DMS53 treated with DMSO at 0.1 percent for 48 hours (cell line): ENCODE data around the gene ZDHHC12.
A peak's percentile ranks its signal among the peaks of the same experiment; 100 is the strongest.

ENCODE experiments used
- DNase-seq: peaks from one replicate; lab custom pipeline; 2025; ENCODE audit not compliant: unreplicated experiment; lab: John Stamatoyannopoulos, UW

The ZDHHC12 gene

DNA sequence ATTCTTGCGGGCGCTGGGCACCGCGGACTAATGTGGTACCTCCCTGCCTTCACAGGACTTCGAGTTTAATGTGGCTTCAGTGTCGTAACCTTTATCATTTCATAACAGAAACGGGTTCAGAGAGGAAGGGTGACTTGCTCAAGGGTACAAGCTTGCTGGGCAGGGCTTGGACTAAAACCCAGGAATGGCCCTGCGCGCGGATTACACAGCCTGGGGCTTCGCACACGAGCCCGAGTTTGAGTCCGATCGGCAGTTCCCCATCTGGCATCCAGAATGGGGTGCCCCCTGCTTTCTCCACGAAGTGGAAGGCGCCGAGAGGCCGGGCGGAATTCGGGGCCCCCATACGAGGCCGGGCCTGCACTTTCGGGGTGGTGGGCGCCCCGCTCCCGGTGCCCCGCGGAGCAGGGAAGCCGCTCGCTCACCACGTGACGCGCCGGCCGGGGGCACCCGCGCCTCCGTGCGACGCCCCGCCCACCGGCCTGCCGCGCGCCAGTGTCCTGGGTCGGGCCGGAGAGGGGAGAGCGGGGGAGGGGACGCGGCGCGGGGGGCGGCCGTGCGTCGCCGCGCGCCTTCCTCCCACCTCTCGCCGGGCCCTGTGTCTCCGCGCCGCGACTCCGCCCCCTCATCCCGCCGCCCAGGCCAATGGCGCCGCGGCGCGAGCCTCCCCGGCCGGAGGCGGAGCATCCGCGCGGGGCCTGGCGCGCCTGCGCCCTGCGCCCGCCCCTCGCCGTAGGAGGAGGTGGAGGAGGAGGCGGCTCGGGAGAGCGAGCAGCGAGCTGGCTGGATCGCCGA lies 35.2 kb downstream of the ZDHHC12 start, which contains the start of gene SET:
Gene SET, plus strand, starts transcription at position 722 of the 792 bp plus-strand sequence. CDS start 361 bp downstream, outside the sequence.
- DNase-seq, result peak; percentile 82

DNA sequence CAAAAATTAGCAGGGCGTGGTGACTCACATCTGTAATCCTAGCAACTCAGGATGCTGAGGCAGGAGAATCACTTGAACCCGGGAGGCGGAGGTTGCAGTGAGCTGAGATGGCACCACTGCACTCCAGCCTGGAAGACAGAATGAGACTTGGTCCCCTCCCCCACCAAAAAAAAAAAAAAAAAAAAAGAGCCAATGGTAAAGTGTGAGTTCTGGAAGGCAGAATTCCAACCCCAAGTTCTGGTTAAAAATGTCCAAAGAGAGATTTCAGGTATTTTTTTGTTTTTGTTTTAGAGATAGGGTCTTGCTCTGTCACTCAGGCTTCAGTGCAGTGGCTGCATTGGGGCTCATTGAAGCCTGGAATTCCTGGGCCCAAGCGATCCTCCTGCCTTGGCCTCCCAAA lies 36.5 kb downstream of the ZDHHC12 start:
- DNase-seq, result no peak

DNA sequence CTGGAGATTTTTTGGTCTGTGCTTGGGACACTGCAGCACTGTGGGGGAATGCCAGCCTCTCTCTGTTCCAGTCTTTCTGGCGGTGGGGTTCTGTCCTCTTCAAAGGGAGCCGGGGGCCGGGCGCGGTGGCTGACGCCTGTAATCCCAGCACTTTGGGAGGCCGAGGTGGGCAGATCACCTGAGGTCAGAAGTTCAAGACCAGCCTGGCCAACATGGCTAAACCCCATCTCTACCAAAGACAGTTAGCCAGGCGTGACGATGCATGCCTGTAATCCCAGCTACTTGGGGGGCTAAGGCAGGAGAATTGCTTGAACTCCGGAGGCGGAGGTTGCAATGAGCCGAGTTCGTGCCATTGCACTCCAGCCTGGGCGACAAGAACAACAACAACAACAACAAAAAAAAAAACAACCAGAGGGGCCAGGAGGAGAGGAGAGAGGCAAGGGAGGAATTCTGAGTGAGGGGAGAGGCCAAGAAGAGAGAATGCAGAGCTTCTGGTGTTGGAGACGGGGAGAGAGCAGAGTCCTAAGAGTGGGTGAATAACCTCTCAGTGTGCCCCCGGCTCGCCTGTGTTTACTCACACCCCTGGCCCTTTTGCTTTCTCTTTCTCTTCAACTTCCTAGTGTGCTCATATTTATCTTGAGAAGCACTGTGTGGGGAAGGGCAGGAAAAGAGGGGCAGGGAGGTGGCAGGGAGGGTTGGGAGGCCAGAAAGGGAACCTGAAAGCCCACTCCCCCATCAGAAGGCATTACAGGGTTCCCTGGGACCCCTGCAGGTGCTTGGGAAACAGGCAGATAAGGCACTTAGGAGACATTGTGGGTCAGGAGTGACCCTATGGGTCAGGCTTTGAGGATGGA lies 38.1 kb downstream of the ZDHHC12 start:
- DNase-seq, result no peak

DNA sequence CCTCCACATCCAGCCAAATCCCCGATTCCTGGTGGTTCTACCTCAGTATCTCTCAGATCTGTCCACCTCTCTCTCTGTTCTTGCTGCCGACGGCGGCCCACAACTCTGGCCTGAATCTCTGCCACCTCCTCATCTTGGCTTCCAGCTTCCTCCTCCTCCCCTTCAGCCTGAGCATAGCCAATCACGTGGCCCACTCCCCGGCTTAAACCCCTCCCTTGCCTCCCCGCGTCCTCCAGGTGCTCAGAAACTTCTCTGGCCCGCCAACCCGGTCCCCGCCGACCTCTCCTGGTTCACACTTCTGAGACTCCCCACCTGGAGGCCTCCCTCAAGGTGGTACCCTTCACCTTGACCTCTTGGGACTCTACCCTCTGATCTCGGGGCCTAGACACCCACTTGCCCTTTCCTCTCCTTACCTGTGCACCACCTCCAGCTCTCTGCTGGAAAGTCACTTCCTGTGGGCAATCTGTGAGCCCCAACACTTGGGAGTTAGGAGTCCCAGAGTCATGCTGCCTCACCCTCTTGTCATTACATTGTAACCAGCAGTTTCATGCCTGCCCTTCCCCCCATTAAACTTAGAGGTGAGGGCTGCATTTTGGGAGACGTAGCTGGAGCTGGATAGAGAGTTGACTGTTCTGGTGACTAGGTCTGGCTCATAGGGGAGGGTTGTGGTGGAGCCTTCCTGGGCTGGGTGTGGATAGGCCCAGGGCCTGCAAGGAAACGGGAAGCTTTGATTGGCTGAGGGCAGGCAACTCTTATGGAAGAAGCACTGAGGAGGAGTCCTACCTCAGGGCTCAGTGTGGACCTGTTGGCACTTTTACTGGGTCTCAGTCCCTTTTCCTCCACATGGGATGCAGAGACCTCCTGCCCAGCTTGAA lies 39.4 kb downstream of the ZDHHC12 start:
- DNase-seq, result peak; percentile 88

DNA sequence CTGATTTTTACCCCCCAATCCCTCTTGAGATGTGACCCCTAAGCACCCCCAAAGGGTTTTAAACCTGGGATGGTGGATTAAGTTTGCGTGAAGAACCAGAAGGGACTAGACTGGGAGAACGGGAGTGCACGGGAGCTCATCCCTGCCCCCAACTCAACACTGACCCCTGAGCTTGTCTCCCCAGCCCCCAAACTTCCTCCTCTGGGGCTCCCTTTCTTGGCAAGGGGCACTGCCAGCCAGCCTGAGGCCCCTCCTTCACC lies 39.9 kb downstream of the ZDHHC12 start:
- no peak for DNase-seq

DNA sequence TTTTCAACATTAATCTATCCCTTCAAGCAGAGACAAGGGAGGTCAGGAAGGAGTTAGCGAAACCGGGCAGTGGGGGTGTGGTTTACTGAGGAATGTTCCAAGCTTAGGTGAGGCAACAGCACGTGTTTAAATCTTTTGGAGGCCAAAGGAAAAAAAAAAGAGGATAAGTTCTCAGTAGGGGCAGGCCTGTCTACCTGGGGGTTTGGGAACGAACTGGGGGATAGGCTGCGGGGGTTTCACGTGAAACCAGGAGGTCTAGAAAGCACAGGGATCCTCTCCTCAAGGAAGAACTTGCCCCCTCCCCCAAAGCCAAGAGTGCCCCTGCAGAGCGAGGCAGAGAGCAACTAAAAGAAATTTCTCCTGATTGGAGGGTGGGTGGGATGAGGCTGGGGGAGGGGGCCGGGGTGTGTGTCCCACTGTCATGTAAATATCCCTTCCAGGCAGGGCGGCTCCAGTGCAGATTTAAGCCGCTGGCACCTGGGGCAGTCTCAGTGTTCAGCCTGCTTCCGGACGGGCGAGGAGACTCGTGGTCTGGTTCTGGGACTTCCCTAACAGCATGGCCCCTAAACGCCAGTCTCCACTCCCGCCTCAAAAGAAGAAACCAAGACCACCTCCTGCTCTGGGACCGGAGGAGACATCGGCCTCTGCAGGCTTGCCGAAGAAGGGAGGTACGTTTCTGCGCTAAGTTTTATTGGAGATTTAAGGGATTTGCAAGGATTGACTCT lies 40.4 kb downstream of the ZDHHC12 start:
- DNase-seq, result peak; percentile 7

DNA sequence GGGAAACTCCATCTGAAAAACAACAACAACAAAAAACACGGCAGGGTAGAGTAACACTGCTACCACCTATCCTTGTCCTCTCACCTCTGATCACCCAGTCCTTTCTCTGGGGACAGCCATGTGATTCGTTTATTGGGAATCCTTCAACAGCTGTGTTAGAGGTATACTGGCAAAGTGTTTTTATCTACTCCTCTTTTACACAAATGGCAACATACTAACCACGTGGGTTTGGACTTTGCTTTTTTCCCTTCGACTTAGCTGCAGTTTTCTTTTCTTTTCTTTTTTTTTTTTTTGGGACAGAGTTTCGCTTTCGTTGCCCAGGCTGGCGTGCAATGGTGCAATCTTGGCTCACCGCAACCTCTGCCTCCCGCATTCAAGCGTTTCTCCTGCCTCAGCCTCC lies 46.1 kb downstream of the ZDHHC12 start:
- DNase-seq, result no peak

DNA sequence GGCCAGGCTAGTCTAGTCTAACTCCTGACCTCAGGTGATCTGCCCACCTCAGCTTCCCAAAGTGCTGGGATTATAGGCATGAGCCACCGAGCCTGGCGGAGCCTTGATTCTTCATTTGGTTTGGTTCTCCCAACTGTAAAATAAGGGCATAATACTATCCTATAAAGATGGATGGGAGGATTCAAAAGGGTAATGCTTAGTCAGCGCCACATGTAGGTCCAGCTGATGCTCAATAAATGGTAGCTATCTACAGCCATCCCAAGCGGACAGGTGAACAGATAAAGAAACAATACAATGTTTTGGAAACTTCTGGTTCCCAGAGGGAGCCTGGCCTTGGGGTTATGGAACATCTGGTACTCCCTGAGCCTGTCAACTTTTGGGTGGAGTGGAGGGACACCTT lies 48.5 kb downstream of the ZDHHC12 start:
- no peak for DNase-seq
